Endometrium (tissue), 2 donors: ENCODE data around the gene NRARP.
"Not testable (repeated sequence)": the region's sequence is repeated elsewhere in the genome, so short reads cannot be mapped to it uniquely, and the experiment has no call there.

ENCODE experiments used
- FAIRE-seq: peaks from 2 replicates; lab custom pipeline; 2012; peaks lifted over from hg19 to GRCh38; lab: Jason Lieb, UNC
- donor health status: control.
- donor health status: control.

NRARP gene, protein sequence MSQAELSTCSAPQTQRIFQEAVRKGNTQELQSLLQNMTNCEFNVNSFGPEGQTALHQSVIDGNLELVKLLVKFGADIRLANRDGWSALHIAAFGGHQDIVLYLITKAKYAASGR

DNA sequence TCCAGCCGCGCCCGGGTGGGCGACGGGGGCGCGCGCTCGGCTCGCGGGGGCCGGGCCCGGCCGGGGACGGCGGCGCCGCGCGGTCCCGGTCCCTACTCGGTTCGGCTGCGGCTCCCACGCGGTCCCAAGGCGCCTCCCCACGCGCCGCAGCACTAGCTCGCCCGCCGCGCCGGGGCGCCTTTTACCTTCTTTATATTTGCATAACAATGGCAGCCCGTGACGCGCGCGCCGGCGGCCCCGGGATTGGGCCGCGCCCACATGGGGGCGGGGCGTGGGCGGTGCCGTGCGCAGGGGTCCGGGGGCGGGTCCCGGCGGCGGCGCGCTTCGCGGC lies at the start of gene NRARP:
Gene NRARP, minus strand, starts transcription at position 154 of the 331 bp plus-strand sequence. CDS start 343 bp downstream, outside the sequence.
- FAIRE-seq = no peak

- no peak for FAIRE-seq
Observed at GRCh38 chr9:137350696-137351584, 48.9 kb upstream of the NRARP start.

DNA sequence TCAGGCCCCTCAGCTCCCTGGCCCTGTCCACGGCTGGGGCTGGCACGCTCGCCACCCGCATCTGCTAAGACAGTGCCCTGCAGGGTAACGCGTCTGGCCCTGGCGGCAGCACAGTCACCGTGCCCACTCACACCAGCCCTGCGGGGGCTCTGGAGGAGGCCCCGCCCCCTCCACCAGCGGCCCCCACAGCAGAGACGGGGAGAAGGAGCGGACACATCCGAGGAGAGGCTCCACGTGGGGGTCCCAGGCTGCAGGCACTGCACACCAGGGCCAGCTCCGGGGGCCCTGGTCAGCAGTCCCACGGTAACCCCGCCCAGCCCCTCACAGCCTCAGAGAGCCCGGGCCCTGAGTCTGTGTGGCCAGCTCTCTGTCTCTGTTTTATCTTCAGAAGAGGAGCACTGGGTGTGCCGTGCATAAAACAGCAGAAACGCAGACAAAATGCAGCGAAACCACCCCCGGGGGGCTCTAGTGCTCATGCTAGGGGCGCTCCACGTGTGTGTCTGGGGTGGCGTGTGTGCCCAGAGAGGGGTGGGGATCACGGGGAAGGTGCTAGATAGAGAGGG lies 47.5 kb upstream of the NRARP start:
- FAIRE-seq = no peak

DNA sequence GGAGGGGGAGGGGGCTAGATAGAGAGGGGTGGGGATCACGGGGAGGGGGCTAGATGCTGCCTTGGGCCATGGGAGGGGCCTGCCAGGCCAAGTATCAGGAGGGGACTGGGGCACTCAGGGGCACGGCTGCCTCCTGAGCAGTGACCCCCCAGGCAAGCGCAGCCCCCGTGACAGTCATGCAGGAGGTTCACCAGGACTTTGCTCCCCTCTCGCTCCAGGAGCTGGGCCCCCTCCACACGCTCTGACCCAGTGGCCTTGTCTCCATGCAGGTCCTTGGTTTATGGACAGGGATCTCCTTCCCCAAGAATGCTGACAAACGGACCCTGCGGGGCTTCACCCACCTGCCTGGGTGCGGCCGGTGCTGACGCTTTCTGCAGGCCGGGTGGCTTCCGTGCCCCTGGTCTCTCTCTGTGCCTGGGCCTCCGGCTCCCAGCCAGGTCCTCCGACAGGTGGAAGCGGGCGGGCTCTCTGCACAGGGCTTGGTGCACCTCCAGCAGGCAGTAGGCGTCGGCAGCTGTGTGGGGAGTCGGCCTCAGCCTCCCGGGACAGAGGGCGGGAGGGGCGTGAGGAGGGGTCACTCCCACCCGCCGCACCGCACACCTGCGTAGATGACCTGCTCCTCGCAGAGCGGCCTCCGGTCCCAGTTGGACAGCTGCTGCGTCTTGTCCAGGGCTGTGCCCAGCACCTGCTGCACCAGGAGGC lies 46.8 kb upstream of the NRARP start:
- FAIRE-seq = no peak

DNA sequence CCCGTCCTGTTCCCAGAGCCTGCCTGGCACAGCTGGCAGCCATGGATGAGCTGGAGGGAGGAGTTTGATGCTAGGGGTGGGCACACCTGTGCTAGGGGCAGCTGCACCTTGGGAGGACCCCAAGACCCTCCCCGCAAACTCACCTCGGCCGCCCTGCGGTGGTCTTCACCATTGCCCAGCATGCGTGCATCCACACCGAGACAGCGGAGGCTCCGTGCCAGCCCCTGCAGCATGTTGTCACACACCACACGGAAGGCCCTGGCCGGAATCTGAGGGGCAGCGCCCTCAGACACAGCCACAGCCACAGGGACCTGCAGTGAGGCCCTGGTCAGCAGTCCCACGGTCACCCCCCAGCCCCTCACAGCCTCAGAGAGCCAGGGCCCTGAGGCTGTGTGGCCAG lies 45.9 kb upstream of the NRARP start:
- no peak for FAIRE-seq

- FAIRE-seq = no peak
Observed at GRCh38 chr9:137342482-137342881, 40.4 kb upstream of the NRARP start.

- no peak for FAIRE-seq
Observed at GRCh38 chr9:137341227-137341626, 39.2 kb upstream of the NRARP start.

DNA sequence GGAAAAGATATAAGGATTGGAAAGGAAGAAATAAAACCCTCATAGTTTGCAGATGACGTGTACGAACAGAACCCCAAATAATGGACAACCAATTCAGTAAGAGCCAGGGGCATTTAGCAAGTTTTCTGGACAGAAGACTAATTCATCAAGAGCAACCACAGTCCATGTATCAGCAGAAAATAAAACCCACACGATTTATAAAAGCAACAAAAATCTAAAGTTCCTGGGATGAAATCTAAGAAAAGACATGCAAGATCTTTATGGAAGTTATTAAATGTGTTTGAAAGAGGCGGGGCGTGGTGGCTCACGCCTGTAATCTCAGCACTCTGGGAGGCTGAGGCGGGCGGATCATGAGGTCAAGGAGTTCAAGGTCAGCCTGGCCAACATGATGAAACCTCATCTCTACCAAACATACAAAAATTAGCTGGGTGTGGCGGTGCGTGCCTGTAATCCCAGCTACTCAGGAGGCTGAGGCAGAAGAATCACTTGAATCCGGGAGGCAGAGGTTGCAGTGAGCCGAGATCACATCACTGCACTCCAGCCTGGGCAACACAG lies 37.9 kb upstream of the NRARP start:
- not testable (repeated sequence) for FAIRE-seq

GRCh38 chr9:137339045-137339907 lies 37.2 kb upstream of the NRARP start:
- no peak for FAIRE-seq

- FAIRE-seq = no peak
Observed at GRCh38 chr9:137336735-137337134, 34.7 kb upstream of the NRARP start.

DNA sequence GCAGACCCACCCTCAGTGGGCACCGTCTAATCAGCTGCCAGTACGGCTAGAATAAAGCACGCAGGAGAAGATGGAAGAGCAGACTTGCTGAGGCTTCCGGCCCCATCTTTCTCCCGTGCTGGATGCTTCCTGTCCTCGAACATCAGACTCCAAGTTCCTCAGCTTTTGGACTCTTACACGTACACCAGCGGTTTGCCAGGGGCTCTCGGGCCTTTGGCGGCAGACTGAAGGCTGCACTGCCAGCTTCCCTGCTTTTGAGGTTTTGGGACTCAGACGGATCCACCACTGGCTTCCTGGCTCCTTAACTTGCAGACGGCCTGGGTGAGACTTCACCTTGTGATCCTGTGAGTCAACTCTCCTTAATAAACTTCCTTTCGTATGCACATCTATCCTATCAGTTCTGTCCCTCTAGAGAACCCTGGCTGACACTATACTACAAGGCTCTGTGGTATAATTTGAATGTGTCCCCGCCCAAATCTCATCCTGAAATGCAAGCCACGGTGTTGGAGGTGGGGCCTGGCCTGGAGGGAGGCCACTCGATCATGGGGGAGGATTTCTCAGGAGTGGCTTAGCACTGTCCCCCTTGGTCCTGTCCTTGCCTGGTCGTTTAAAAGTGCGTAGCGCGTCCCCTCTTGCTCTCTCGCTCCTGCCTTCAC lies 31.1 kb upstream of the NRARP start:
- FAIRE-seq = no peak

DNA sequence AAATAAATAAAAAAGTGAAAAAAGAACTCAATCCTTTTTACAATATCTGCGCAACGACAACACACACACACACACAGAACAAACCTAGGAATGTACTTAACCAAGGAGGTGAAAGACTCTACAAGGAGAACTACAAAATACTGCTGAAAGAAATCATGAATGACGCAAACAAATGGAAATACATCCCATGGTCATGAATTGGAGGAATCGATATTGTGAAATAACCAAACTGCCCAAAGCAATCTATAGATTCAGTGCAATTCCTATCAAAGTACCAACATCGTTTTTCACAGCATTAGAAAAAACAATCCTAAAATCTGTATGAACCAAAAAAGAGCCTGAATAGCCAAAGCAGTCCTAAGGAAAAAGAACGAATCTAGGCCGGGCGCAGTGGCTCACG lies 29.9 kb upstream of the NRARP start:
- no peak for FAIRE-seq

DNA sequence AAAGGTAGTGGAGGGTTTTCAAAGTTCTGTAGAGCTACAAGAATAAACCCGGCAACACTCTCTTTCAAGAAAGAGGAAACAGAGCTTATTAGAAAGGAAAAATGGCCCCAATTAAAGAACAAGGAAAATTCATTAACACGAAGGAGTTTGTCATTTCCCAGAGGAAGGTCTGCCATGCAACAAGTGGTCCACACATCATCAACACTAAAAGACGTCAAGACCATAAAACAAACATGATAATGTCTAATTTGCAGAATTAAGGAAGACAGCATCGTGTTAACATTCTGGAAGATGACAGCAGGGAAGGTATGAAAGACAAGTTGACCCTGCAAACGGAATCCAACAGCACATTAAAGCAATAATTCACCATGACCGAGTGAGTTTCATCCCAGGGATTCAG lies 28.6 kb upstream of the NRARP start:
- FAIRE-seq = no peak

DNA sequence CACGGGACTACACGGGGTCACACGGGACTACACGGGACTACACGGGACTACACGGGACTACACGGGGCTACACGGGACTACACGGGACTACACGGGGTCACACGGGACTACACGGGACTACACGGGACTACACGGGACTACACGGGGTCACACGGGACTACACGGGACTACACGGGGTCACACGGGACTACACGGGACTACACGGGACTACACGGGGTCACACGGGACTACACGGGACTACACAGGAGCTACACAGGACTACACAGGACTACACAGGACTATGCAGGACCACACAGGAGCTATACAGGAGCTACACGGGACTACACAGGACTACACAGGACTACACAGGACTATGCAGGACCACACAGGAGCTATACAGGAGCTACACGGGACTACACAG lies 27.5 kb upstream of the NRARP start:
- not testable (repeated sequence) for FAIRE-seq

- peak; percentile 100 for FAIRE-seq
Observed at GRCh38 chr9:137327641-137328550, 25.8 kb upstream of the NRARP start.

GRCh38 chr9:137326445-137327065 lies 24.5 kb upstream of the NRARP start:
- no peak for FAIRE-seq

DNA sequence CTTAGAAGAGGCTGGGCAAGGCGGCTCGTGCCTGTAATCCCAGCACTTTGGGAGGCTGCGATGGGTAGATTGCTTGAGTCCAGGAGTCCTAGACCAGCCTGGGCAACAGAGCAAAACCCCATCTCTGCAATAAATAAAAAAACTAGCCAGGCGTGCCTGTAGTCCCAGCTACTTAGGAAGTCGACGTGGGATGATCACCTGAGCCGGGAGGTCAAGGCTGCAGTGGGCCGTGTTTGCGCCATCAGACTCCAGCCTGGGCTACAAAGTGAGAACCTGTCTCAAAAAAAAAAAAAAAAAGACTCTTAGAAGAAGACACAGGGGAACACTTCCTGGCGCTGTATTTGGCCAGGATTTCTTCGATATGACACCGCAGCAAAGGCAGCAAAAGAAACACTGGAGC lies 23.7 kb upstream of the NRARP start:
- FAIRE-seq = no peak

- FAIRE-seq = no peak
Observed at GRCh38 chr9:137325124-137325523, 23.1 kb upstream of the NRARP start.

DNA sequence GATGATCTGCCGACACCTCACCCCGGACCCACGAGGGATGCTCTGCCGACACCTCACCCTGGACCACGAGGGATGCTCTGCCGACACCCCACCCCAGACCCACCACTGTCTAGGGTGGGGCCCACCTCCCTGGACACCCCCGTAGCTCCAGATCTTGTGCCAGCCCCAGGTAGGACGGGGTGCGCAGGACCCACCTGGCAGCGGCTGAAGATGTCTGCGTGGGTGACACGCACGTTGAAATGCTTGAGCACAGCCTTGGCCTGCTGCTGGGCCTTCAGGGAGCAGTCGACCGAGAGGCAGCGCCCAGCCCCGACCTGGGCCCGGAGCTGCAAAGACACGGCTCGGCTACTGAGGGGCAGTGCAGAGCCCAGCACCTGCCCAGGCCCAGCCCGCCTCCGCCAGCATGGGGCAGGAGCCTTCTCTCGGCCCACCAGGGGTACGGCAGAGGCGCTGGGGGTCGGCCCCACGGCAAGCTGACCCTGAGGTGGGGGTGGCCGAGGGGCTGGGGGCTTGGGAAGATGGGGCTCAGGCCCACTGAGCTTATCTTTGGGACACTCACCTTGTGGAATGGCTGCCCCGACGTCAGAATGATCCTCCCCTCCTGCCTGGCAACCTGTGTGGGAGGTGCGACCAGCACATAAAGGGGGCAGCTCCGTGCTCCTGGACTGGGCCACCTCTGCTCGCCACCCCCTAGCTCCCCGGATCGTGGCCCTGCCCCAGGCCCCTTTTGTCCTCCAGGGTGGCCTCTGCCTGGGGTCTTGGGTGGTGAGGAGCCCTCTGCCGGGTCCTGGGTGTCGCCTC lies 21.7 kb upstream of the NRARP start:
- FAIRE-seq = no peak
